ENCODE results near the gene DDX25. TPM values are rescaled to one million over a fixed set of nuclear protein-coding genes. Genes with fewer than 3 reads are reported as not detected.

The DDX25 gene
- total RNA-seq, 2 donors from 2014 or later, result 3.3 to 8.4 TPM

GRCh38 chr11:125931116-125931515 lies 26.8 kb downstream of the DDX25 start:
- Mint-ChIP-seq H3K36me3 (ENCODE audit: low read depth) (no peaks in the 10 kb centered on the region), H3K4me3 (no peak overlapping the region), H3K9me3 (no peaks in the 10 kb centered on the region), H3K27me3 (ENCODE audit: insufficient read depth) (peaks cover 7% of the 10 kb centered on the region), H3K4me1 (peaks cover 13% of the 10 kb centered on the region), H3K27ac (no peak overlapping the region)
- H3K27ac ChIP-seq (ENCODE audit: low read depth, low read length), result no peak overlapping the region
- DNase-seq, result no peak
- H3K9me3 ChIP-seq (ENCODE audit: control insufficient read depth, low read length), result no peaks in the 10 kb centered on the region
- no peak overlapping the region for H3K9ac ChIP-seq (ENCODE audit: extremely low read depth, low read length, poor library complexity, severe bottlenecking)
- H3K4me3 ChIP-seq (ENCODE audit: low read length), result no peak overlapping the region
- 79 to 80% methylated on average over 3 of the region's 3 CpGs for WGBS, 2 experiments (ENCODE audit: insufficient coverage in 1 of 2, insufficient read length in 1 of 2)
- H3K27me3 ChIP-seq (ENCODE audit: control insufficient read depth, insufficient read depth, low read length, poor library complexity, severe bottlenecking), result peaks cover 18% of the 10 kb centered on the region
- no peaks in the 10 kb centered on the region for H3K4me1 ChIP-seq (ENCODE audit: control insufficient read depth, insufficient read depth, low read length)
- no peaks in the 10 kb centered on the region for H3K36me3 ChIP-seq (ENCODE audit: control insufficient read depth, insufficient read depth, low read length)
- TF ChIP-seq CTCF (conservative IDR thresholded peaks at IDR 0.05), result no peak

GRCh38 chr11:125931668-125932067 lies 27.4 kb downstream of the DDX25 start:
- Mint-ChIP-seq H3K4me1 (peaks cover 13% of the 10 kb centered on the region), H3K27ac (no peak overlapping the region), H3K4me3 (no peak overlapping the region), H3K9me3 (no peaks in the 10 kb centered on the region), H3K27me3 (ENCODE audit: insufficient read depth) (peaks cover 7% of the 10 kb centered on the region), H3K36me3 (ENCODE audit: low read depth) (no peaks in the 10 kb centered on the region)
- no peak overlapping the region for H3K27ac ChIP-seq (ENCODE audit: low read depth, low read length)
- H3K4me1 ChIP-seq (ENCODE audit: control insufficient read depth, insufficient read depth, low read length), result no peaks in the 10 kb centered on the region
- TF ChIP-seq CTCF (conservative IDR thresholded peaks at IDR 0.05), result no peak
- no peaks in the 10 kb centered on the region for H3K36me3 ChIP-seq (ENCODE audit: control insufficient read depth, insufficient read depth, low read length)
- no peaks in the 10 kb centered on the region for H3K9me3 ChIP-seq (ENCODE audit: control insufficient read depth, low read length)
- H3K27me3 ChIP-seq (ENCODE audit: control insufficient read depth, insufficient read depth, low read length, poor library complexity, severe bottlenecking), result peaks cover 18% of the 10 kb centered on the region
- 91 to 93% methylated on average over 3 to 6 of the region's 6 CpGs for WGBS, 2 experiments (ENCODE audit: insufficient coverage in 1 of 2, insufficient read length in 1 of 2)
- DNase-seq, result no peak
- no peak overlapping the region for H3K4me3 ChIP-seq (ENCODE audit: low read length)
- H3K9ac ChIP-seq (ENCODE audit: extremely low read depth, low read length, poor library complexity, severe bottlenecking), result no peak overlapping the region

- no peaks in the 10 kb centered on the region for H3K36me3 ChIP-seq (ENCODE audit: control insufficient read depth, insufficient read depth, low read length)
- H3K27me3 ChIP-seq (ENCODE audit: control insufficient read depth, insufficient read depth, low read length, poor library complexity, severe bottlenecking), result peaks cover 18% of the 10 kb centered on the region
- Mint-ChIP-seq H3K36me3 (ENCODE audit: low read depth) (no peaks in the 10 kb centered on the region), H3K27ac (no peak overlapping the region), H3K4me3 (no peak overlapping the region), H3K4me1 (peaks cover 13% of the 10 kb centered on the region), H3K27me3 (ENCODE audit: insufficient read depth) (peaks cover 5% of the 10 kb centered on the region), H3K9me3 (no peaks in the 10 kb centered on the region)
- no peaks in the 10 kb centered on the region for H3K9me3 ChIP-seq (ENCODE audit: control insufficient read depth, low read length)
- WGBS, 2 experiments (ENCODE audit: insufficient coverage in 1 of 2, insufficient read length in 1 of 2), result 78 to 86% methylated on average over 6 to 9 of the region's 9 CpGs
- no peak overlapping the region for H3K27ac ChIP-seq (ENCODE audit: low read depth, low read length)
- DNase-seq, result no peak
- H3K9ac ChIP-seq (ENCODE audit: extremely low read depth, low read length, poor library complexity, severe bottlenecking), result no peak overlapping the region
- no peak for TF ChIP-seq CTCF (conservative IDR thresholded peaks at IDR 0.05)
- no peaks in the 10 kb centered on the region for H3K4me1 ChIP-seq (ENCODE audit: control insufficient read depth, insufficient read depth, low read length)
- H3K4me3 ChIP-seq (ENCODE audit: low read length), result no peak overlapping the region
Measured at GRCh38 chr11:125932301-125932700, 28.0 kb downstream of the DDX25 start.
